GM12878 (cell line): Measurements from ENCODE around the gene CELF2. TPM values are rescaled to one million over a fixed set of nuclear protein-coding genes. Genes with fewer than 3 reads are reported as not detected.

ENCODE experiments used
- ATAC-seq: fragments of 200-7000 bp; cut with Tn5 transposase; 3 replicates; pipeline ENCODE4 v1.9.1; 2020; ENCODE audit warnings: mild to moderate bottlenecking, moderate library complexity
- BruUV-seq: library from RNA; stranded (reverse); fragments of 400-500 nt; replicated peaks from 2 replicates; lab custom pipeline; 2021; lab: Mats Ljungman, UMichigan
- CTCF ChIA-PET: fragments of 300-600 bp; sonication (Branson Sonifier 250); formaldehyde crosslinking; extraction: SDS; loops from one replicate; lab custom pipeline; 2021; ENCODE audit warnings: inconsistent platforms; lab: Yijun Ruan, JAX
- POLR2A ChIA-PET: fragments of 350-600 bp; formaldehyde crosslinking; extraction: SDS; loops from one replicate; lab custom pipeline; 2021; ENCODE audit warnings: inconsistent platforms; lab: Charles Lee
- RAD21 ChIA-PET: fragments of 300-600 bp; sonication (Branson Sonifier 250); formaldehyde crosslinking; loops from one replicate; lab custom pipeline; 2023; ENCODE audit warnings: antibody characterized with exemption; ENCODE audit not compliant: unreplicated experiment; lab: Charles Lee
- SMC1A ChIA-PET: fragments of 300-600 bp; sonication (Branson Sonifier 250); formaldehyde crosslinking; loops from one replicate; lab custom pipeline; 2023; ENCODE audit not compliant: unreplicated experiment, uncharacterized antibody; lab: Charles Lee
- DNase-seq: peaks from one replicate; pipeline ENCODE4 v3.0.0-alpha.2; 2011; ENCODE audit warnings: low read depth, low spot score
- FAIRE-seq: peaks from 3 replicates; lab custom pipeline; 2011; peaks lifted over from hg19 to GRCh38; lab: Jason Lieb, UNC
- H2AFZ ChIP-seq: 2 replicates; pipeline ENCODE4 v1.6.0; 2011; ENCODE audit warnings: low read depth, low read length, control low read depth; ENCODE audit not compliant: control insufficient read depth
- H3K27ac ChIP-seq: 2 replicates; pipeline ENCODE4 v1.5.1; 2011; ENCODE audit warnings: control low read depth; ENCODE audit not compliant: control insufficient read depth, insufficient read depth
- H3K27me3 ChIP-seq, 2 experiments: replicated peaks in 1 of 2; 2 replicates each; pipeline versions ENCODE4 v1.6.0 to v1.6.1; 2011; ENCODE audit warnings: low read length in 1 of 2; ENCODE audit not compliant: control insufficient read depth in 2 of 2, insufficient read depth in 2 of 2
- H3K36me3 ChIP-seq, 2 experiments: 2 replicates each; pipeline ENCODE4 v1.5.1; 2011; ENCODE audit warnings: low read length in 1 of 2; ENCODE audit not compliant: control insufficient read depth in 2 of 2, insufficient read depth in 2 of 2
- H3K4me1 ChIP-seq: 2 replicates; pipeline ENCODE4 v1.6.1; 2011; ENCODE audit warnings: mild to moderate bottlenecking, low read length, moderate library complexity, mixed read lengths; ENCODE audit not compliant: control insufficient read depth, insufficient read depth
- H3K4me2 ChIP-seq: 2 replicates; pipeline ENCODE4 v1.6.0; 2011; ENCODE audit warnings: control low read depth; ENCODE audit not compliant: control insufficient read depth, insufficient read depth
- H3K4me3 ChIP-seq: fragments of 200-600 bp; sonication (generic); 2 replicates; pipeline ENCODE4 v1.5.1; 2016
- H3K79me2 ChIP-seq: 2 replicates; pipeline ENCODE4 v1.6.0; 2011; ENCODE audit warnings: low read length; ENCODE audit not compliant: control insufficient read depth, insufficient read depth
- H3K9ac ChIP-seq: 2 replicates; pipeline ENCODE4 v1.8.0; 2011; ENCODE audit warnings: low read length, control low read depth, mixed read lengths; ENCODE audit not compliant: control insufficient read depth, insufficient read depth
- H3K9me3 ChIP-seq: replicated peaks from 3 replicates; pipeline ENCODE4 v1.5.1; 2011; ENCODE audit warnings: mild to moderate bottlenecking, low read length; ENCODE audit not compliant: control insufficient read depth, insufficient read depth
- H4K20me1 ChIP-seq: 2 replicates; pipeline ENCODE4 v1.6.0; 2011; ENCODE audit not compliant: control insufficient read depth, insufficient read depth
- BRCA1 ChIP-seq: IDR thresholded peaks from 2 replicates; pipeline ENCODE4 v1.6.1; 2011; ENCODE audit warnings: low read depth, low read length, improper control_type of control experiment
- EGR1 ChIP-seq, 2 experiments: IDR thresholded peaks; 1 replicate in 1 of 2; 2 replicates in 1 of 2; pipeline ENCODE4 v1.6.1; 2011 to 2012; ENCODE audit warnings: low read depth in 2 of 2, low read length in 2 of 2, borderline replicate concordance in 1 of 2, mild to moderate bottlenecking in 1 of 2, moderate library complexity in 1 of 2
- ETV6 ChIP-seq, 2 experiments: fragments of 450-650 bp in 1 of 2; IDR thresholded peaks in 1 of 2; conservative IDR thresholded peaks in 1 of 2; 2 replicates each; pipeline ENCODE4 v1.6.1; 2014; ENCODE audit warnings: antibody characterized with exemption in 1 of 2, borderline replicate concordance in 1 of 2, low read depth in 1 of 2, mild to moderate bottlenecking in 1 of 2, moderate library complexity in 1 of 2
- IKZF1 ChIP-seq: fragments of 450-650 bp; conservative IDR thresholded peaks from 2 replicates; pipeline ENCODE4 v1.6.1; 2017; ENCODE audit warnings: antibody characterized with exemption, mild to moderate bottlenecking
- JUNB ChIP-seq: IDR thresholded peaks from 2 replicates; pipeline ENCODE4 v1.6.1; 2016; ENCODE audit warnings: antibody characterized with exemption, mild to moderate bottlenecking
- NRF1 ChIP-seq: conservative IDR thresholded peaks from 2 replicates; pipeline ENCODE4 v1.6.1; 2011; ENCODE audit warnings: mild to moderate bottlenecking, low read depth, low read length, improper control_type of control experiment
- PAX5 ChIP-seq: IDR thresholded peaks from 2 replicates; pipeline ENCODE4 v1.6.1; 2011; ENCODE audit warnings: low read depth, low read length, borderline replicate concordance
- ZNF687 ChIP-seq: fragments of 450-650 bp; IDR thresholded peaks from 2 replicates; pipeline ENCODE4 v1.6.1; 2017; ENCODE audit warnings: mild to moderate bottlenecking, moderate library complexity
- WGBS: methylation state at CpG from one replicate; pipeline ENCODE4 v1.1.6; 2016; ENCODE audit warnings: low lambda C conversion rate; ENCODE audit not compliant: insufficient replicate concordance, insufficient coverage; ENCODE audit errors: missing lambda C conversion rate; 5-methylcytosine and 5-hydroxymethylcytosine counted together
- in situ Hi-C: fragments of 300-500 bp; cut with MboI; formaldehyde crosslinking; loops from 9 replicates; pipeline ENCODE4 v1.14.3; 2018; ENCODE audit warnings: mixed read lengths
- intact Hi-C: fragments of 100-400 bp; cut with micrococcal nuclease; formaldehyde crosslinking; loops from one replicate; pipeline ENCODE4 v1.14.2; 2022; ENCODE audit not compliant: unreplicated experiment
- polyA plus RNA-seq, 11 experiments: library from polyadenylated mRNA; depleted of rRNA in 4 of 11; unstranded in 6 of 11; stranded (reverse) in 5 of 11; fragments of >200 nt; fragmentation: Nextera tagmentation in 4 of 11; fragmentation: Illumina TruSeq in 1 of 11; extraction: Ambion mirVana in 4 of 11; extraction: Trizol in 1 of 11; gene quantifications; 1 replicate in 1 of 11; 2 replicates in 10 of 11; pipeline versions ENCODE4 v1.2.1 to v1.2.3, GENCODE V29; 2011 to 2016; ENCODE audit warnings: inconsistent platforms in 2 of 11, missing spikeins in 2 of 11, low read depth in 1 of 11
- total RNA-seq, 4 experiments: library from RNA; depleted of rRNA in 3 of 4; stranded (reverse); fragments of >200 nt in 3 of 4; fragmentation: Illumina TruSeq in 1 of 4; extraction: Trizol in 1 of 4; gene quantifications; 2 replicates each; pipeline versions ENCODE4 v1.2.1 to v1.2.3, GENCODE V29; 2013 to 2021
- TF ChIP-seq, protein P1 (sequence below): fragments of 450-650 bp; IDR thresholded peaks from 2 replicates; pipeline ENCODE4 v1.6.1; 2014; ENCODE audit warnings: mild to moderate bottlenecking
- TF ChIP-seq, protein P2 (sequence below): IDR thresholded peaks from 2 replicates; pipeline ENCODE4 v1.6.1; 2012; ENCODE audit warnings: low read length, inconsistent platforms
- TF ChIP-seq, protein P3 (sequence below): fragments of 450-650 bp; IDR thresholded peaks from 2 replicates; pipeline ENCODE4 v1.6.1; 2017; ENCODE audit warnings: antibody characterized with exemption, mild to moderate bottlenecking, moderate library complexity

CELF2 gene
- total and polyA plus RNA-seq, 10 of the 15 experiments (the other 5 are each of a cell fraction or from before 2014, with no cell fraction given), result 20.8 to 129 (median 86.3) TPM

DNA sequence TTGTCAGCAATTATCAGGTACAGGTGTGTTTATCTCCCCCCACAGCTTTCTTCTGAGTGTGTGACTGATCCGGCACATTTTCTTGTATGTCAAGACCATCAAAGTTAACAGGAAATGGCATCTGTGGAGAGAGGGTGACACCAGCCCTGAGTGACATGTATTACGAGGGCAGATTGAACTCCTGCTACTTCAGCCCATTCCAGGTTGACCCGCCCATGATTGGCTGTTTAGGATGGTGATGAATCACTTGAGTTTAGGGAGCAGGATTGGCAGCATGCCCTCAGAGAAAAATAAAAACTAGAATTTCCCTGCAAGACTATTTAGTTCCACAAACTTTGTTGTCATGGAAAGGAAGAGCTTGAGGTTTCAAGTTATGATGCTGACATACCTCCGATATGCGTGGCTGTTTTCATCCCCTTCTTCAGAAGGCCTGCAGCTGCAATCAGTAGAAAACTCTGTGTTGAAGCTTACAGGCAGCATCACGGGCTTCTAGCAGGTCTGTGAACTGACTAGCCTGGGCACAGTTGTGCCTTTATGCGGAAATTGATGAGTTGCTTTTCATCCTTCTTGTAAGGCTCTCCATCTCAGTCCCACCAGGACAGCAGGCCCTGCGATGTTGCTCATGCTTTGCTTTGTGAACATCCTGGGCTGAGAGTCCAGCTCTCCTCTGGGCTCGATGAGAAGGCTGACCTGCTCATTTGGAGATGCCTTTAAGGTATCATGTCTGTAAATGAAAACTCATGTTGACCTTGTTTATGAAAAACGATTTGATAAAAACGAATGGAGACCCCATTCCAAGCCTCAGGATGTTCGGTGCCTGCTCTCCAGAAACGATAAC lies 8.0 kb upstream of the CELF2 start (continued):
- TF ChIP-seq, protein P1, sequence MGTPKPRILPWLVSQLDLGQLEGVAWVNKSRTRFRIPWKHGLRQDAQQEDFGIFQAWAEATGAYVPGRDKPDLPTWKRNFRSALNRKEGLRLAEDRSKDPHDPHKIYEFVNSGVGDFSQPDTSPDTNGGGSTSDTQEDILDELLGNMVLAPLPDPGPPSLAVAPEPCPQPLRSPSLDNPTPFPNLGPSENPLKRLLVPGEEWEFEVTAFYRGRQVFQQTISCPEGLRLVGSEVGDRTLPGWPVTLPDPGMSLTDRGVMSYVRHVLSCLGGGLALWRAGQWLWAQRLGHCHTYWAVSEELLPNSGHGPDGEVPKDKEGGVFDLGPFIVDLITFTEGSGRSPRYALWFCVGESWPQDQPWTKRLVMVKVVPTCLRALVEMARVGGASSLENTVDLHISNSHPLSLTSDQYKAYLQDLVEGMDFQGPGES, result no peak
- TF ChIP-seq JUNB (no peak), PAX5 (no peak), IKZF1 (no peak)
- TF ChIP-seq, all 136 proteins: peak for 0

DNA sequence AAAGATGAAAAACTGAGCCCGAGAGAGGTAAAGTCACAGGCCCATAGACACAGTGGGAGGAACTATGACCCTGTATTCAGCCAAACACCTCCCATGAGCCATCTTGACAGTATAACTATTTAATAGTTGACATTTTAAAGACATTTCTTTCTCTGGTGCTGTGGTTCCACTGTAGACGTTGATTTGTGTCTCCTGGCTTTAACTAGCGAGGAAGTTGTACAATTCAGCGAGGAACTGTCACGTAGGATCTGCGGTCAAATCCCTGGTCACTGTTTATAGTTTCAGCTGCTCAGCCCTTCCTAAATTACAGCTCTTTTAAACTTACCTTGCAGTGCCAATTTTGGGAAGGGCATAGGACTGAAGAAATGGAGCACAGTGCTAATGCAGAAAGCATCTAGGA lies 7.1 kb upstream of the CELF2 start:
- no TSS peak for BruUV-seq
- POLR2A ChIA-PET, result interaction anchor here (0.6 kb wide), 1 partner anchor 514 kb away, joined by 4 read pairs; no protein-coding TSS in a partner anchor
- no peak for TF ChIP-seq ZNF687
- no peak for TF ChIP-seq NRF1
- no peak for TF ChIP-seq BRCA1
- no peak for TF ChIP-seq EGR1 (IDR thresholded peaks at IDR 0.05; ENCODE audit: borderline replicate concordance in 1 of 2, low read depth in 2 of 2, low read length in 2 of 2)
- TF ChIP-seq, protein P2, sequence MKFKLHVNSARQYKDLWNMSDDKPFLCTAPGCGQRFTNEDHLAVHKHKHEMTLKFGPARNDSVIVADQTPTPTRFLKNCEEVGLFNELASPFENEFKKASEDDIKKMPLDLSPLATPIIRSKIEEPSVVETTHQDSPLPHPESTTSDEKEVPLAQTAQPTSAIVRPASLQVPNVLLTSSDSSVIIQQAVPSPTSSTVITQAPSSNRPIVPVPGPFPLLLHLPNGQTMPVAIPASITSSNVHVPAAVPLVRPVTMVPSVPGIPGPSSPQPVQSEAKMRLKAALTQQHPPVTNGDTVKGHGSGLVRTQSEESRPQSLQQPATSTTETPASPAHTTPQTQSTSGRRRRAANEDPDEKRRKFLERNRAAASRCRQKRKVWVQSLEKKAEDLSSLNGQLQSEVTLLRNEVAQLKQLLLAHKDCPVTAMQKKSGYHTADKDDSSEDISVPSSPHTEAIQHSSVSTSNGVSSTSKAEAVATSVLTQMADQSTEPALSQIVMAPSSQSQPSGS, result no peak
- TF ChIP-seq ETV6 (conservative IDR thresholded peaks at IDR 0.05 in 1 of 2, IDR thresholded peaks at IDR 0.05 in 1 of 2; ENCODE audit: borderline replicate concordance in 1 of 2, low read depth in 1 of 2), result no peak
- TF ChIP-seq, protein P3, sequence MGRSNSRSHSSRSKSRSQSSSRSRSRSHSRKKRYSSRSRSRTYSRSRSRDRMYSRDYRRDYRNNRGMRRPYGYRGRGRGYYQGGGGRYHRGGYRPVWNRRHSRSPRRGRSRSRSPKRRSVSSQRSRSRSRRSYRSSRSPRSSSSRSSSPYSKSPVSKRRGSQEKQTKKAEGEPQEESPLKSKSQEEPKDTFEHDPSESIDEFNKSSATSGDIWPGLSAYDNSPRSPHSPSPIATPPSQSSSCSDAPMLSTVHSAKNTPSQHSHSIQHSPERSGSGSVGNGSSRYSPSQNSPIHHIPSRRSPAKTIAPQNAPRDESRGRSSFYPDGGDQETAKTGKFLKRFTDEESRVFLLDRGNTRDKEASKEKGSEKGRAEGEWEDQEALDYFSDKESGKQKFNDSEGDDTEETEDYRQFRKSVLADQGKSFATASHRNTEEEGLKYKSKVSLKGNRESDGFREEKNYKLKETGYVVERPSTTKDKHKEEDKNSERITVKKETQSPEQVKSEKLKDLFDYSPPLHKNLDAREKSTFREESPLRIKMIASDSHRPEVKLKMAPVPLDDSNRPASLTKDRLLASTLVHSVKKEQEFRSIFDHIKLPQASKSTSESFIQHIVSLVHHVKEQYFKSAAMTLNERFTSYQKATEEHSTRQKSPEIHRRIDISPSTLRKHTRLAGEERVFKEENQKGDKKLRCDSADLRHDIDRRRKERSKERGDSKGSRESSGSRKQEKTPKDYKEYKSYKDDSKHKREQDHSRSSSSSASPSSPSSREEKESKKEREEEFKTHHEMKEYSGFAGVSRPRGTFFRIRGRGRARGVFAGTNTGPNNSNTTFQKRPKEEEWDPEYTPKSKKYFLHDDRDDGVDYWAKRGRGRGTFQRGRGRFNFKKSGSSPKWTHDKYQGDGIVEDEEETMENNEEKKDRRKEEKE, result no peak

More for the DNA sequence above, 7.1 kb upstream of the CELF2 start:
- peaks cover 0 to 2% of the 10 kb centered on the region in 2 experiments; a peak in 3 of 4 replicates for H3K27me3 ChIP-seq
- FAIRE-seq (no peak), ATAC-seq (no peak), DNase-seq (no peak)
- intact Hi-C loops, result loop anchor here (10.0 kb wide), 1 partner anchor 264 kb away; no protein-coding TSS in a partner anchor
- H3K9me3 ChIP-seq, result no peaks in the 10 kb centered on the region
- SMC1A ChIA-PET, result no interaction called here
- H3K27ac ChIP-seq, result no peak overlapping the region
- 51% methylated on average over 6 of the region's 6 CpGs for WGBS
- RAD21 ChIA-PET, result interaction anchor here (0.6 kb wide), 1 partner anchor 1257 kb away, joined by 3 read pairs; no protein-coding TSS in a partner anchor
- in situ Hi-C loops, result no loop called here
- no peaks in the 10 kb centered on the region for H3K36me3 ChIP-seq
- no peak overlapping the region for H3K4me2 ChIP-seq
- no peaks in the 10 kb centered on the region for H3K79me2 ChIP-seq
- no peak overlapping the region for H3K9ac ChIP-seq
- CTCF ChIA-PET, result no interaction called here
- no peak overlapping the region for H2AFZ ChIP-seq
- H4K20me1 ChIP-seq, result no peaks in the 10 kb centered on the region
- no peaks in the 10 kb centered on the region for H3K4me1 ChIP-seq
- H3K4me3 ChIP-seq, result no peak overlapping the region
